IMR-90 (cell line): ENCODE results near the gene PIP5K1C. TPM values are rescaled to one million over a fixed set of nuclear protein-coding genes. Genes with fewer than 3 reads are reported as not detected.

ENCODE experiments used
- ATAC-seq: fragments of 200-7000 bp; cut with Tn5 transposase; 2 replicates; pipeline ENCODE4 v1.9.1; 2020; ENCODE audit warnings: low read depth, mild to moderate bottlenecking, moderate library complexity
- BruUV-seq: library from RNA; stranded (reverse); fragments of 400-500 nt; replicated peaks from 2 replicates; lab custom pipeline; 2021; lab: Mats Ljungman, UMichigan
- CTCF ChIA-PET: fragments of 300-600 bp; formaldehyde crosslinking; extraction: SDS; loops from one replicate; lab custom pipeline; 2021; ENCODE audit warnings: antibody characterized with exemption; lab: Yijun Ruan, JAX
- POLR2A ChIA-PET: fragments of 300-600 bp; sonication (Branson Sonifier 250); formaldehyde crosslinking; loops from one replicate; lab custom pipeline; 2022; ENCODE audit warnings: antibody characterized with exemption; ENCODE audit not compliant: unreplicated experiment; lab: Charles Lee
- DNase-seq: peaks from one replicate; pipeline ENCODE4 v3.0.0; 2013
- H2AFZ ChIP-seq: replicated peaks from 2 replicates; pipeline ENCODE3; 2013; ENCODE audit warnings: low read length, mild to moderate bottlenecking; ENCODE audit not compliant: poor library complexity
- H2AK5ac ChIP-seq: 2 replicates; pipeline ENCODE4 v1.6.1; 2013; ENCODE audit warnings: low read depth, low read length, inconsistent platforms
- H2AK9ac ChIP-seq: replicated peaks from 2 replicates; pipeline ENCODE3; 2013; ENCODE audit warnings: mild to moderate bottlenecking, low read depth, low read length, moderate library complexity; ENCODE audit not compliant: poor library complexity
- H2BK120ac ChIP-seq: 2 replicates; pipeline ENCODE4 v1.6.1; 2013; ENCODE audit warnings: low read depth, low read length, inconsistent platforms
- H2BK15ac ChIP-seq: 3 replicates; pipeline ENCODE4 v1.6.1; 2013; ENCODE audit warnings: low read depth, low read length, inconsistent platforms
- H2BK20ac ChIP-seq: 2 replicates; pipeline ENCODE4 v1.6.1; 2013; ENCODE audit warnings: low read depth, mild to moderate bottlenecking, inconsistent platforms, low read length, moderate library complexity
- H2BK5ac ChIP-seq: 2 replicates; pipeline ENCODE4 v1.6.1; 2013; ENCODE audit warnings: mild to moderate bottlenecking, low read depth, low read length, inconsistent platforms; ENCODE audit not compliant: poor library complexity, severe bottlenecking
- H3K14ac ChIP-seq: replicated peaks from 2 replicates; pipeline ENCODE4 v1.6.1; 2013; ENCODE audit warnings: low read depth, low read length, inconsistent platforms
- H3K18ac ChIP-seq: 2 replicates; pipeline ENCODE4 v1.6.1; 2013; ENCODE audit warnings: low read depth, low read length, control low read depth
- H3K23ac ChIP-seq: 2 replicates; pipeline ENCODE4 v1.6.1; 2013; ENCODE audit warnings: low read depth, low read length, inconsistent platforms
- H3K27ac ChIP-seq: 2 replicates; pipeline ENCODE4 v1.5.1; 2013; ENCODE audit warnings: mild to moderate bottlenecking, control low read depth, low read length; ENCODE audit not compliant: insufficient read depth
- H3K27me3 ChIP-seq: 2 replicates; pipeline ENCODE4 v1.6.1; 2013; ENCODE audit warnings: low read length; ENCODE audit not compliant: control insufficient read depth, insufficient read depth
- H3K36me3 ChIP-seq: 2 replicates; pipeline ENCODE4 v1.6.1; 2013; ENCODE audit warnings: low read length, mixed read lengths; ENCODE audit not compliant: control insufficient read depth, insufficient read depth
- H3K4ac ChIP-seq: 2 replicates; pipeline ENCODE4 v1.6.1; 2013; ENCODE audit warnings: low read depth, low read length, inconsistent platforms
- H3K4me1 ChIP-seq: 2 replicates; pipeline ENCODE4 v1.6.1; 2013; ENCODE audit warnings: low read length, mixed read lengths; ENCODE audit not compliant: control insufficient read depth, insufficient read depth
- H3K4me2 ChIP-seq: 2 replicates; pipeline ENCODE4 v1.6.1; 2013; ENCODE audit warnings: low read depth, mild to moderate bottlenecking, control low read depth, low read length, moderate library complexity
- H3K4me3 ChIP-seq: 2 replicates; pipeline ENCODE4 v1.5.1; 2013; ENCODE audit warnings: low read depth, mild to moderate bottlenecking, control low read depth, low read length, moderate library complexity; ENCODE audit not compliant: insufficient read depth
- H3K56ac ChIP-seq: 2 replicates; pipeline ENCODE4 v1.6.1; 2013; ENCODE audit warnings: low read length, inconsistent platforms; ENCODE audit not compliant: insufficient read depth; ENCODE audit errors: extremely low read depth
- H3K79me1 ChIP-seq, 2 experiments: 2 replicates each; pipeline ENCODE4 v1.6.1; 2013; ENCODE audit warnings: low read length in 2 of 2, inconsistent platforms in 1 of 2, low read depth in 1 of 2
- H3K9ac ChIP-seq: 2 replicates; pipeline ENCODE4 v1.6.1; 2013; ENCODE audit warnings: low read depth, low read length, control low read depth
- H3K9me1 ChIP-seq: 2 replicates; pipeline ENCODE4 v1.6.1; 2013; ENCODE audit warnings: low read length, inconsistent platforms; ENCODE audit not compliant: insufficient read depth
- H3K9me3 ChIP-seq: 2 replicates; pipeline ENCODE4 v1.6.1; 2013; ENCODE audit warnings: low read length; ENCODE audit not compliant: control insufficient read depth, insufficient read depth
- H4K20me1 ChIP-seq: 2 replicates; pipeline ENCODE4 v1.6.1; 2013; ENCODE audit warnings: low read length, inconsistent platforms; ENCODE audit not compliant: insufficient read depth
- H4K5ac ChIP-seq: 2 replicates; pipeline ENCODE4 v1.6.1; 2013; ENCODE audit warnings: mild to moderate bottlenecking, low read depth, low read length, control low read depth
- H4K8ac ChIP-seq, 2 experiments: 2 replicates each; pipeline ENCODE4 v1.6.1; 2013; ENCODE audit warnings: low read depth in 2 of 2, low read length in 2 of 2, control low read depth in 1 of 2, inconsistent platforms in 1 of 2
- H4K91ac ChIP-seq: 2 replicates; pipeline ENCODE4 v1.6.1; 2013; ENCODE audit warnings: low read depth, low read length, inconsistent platforms; ENCODE audit not compliant: insufficient read depth
- CEBPB ChIP-seq: IDR thresholded peaks from 2 replicates; pipeline ENCODE4 v1.6.1; 2012; ENCODE audit warnings: low read depth, low read length, improper control_type of control experiment
- CHD1 ChIP-seq: IDR thresholded peaks from 2 replicates; pipeline ENCODE4 v1.6.1; 2012; ENCODE audit warnings: low read depth, low read length, improper control_type of control experiment
- CTCF ChIP-seq: conservative IDR thresholded peaks from 2 replicates; pipeline ENCODE4 v1.5.1; 2012; ENCODE audit warnings: mild to moderate bottlenecking, low read depth, low read length, improper control_type of control experiment
- ELK1 ChIP-seq: fragments of 150-350 bp; IDR thresholded peaks from 2 replicates; pipeline ENCODE4 v1.6.1; 2016; ENCODE audit warnings: low read depth, mild to moderate bottlenecking, low read length, moderate library complexity, borderline replicate concordance
- FOS ChIP-seq: fragments of 150-350 bp; IDR thresholded peaks from 2 replicates; pipeline ENCODE4 v1.6.1; 2016; ENCODE audit warnings: low read depth, low read length
- MAFK ChIP-seq: IDR thresholded peaks from 2 replicates; pipeline ENCODE4 v1.6.1; 2012; ENCODE audit warnings: low read depth, low read length, improper control_type of control experiment
- MAZ ChIP-seq: IDR thresholded peaks from 2 replicates; pipeline ENCODE4 v1.6.1; 2012; ENCODE audit warnings: low read depth, mild to moderate bottlenecking, low read length, improper control_type of control experiment, moderate library complexity, borderline replicate concordance
- MXI1 ChIP-seq: IDR thresholded peaks from 2 replicates; pipeline ENCODE4 v1.6.1; 2012; ENCODE audit warnings: low read depth, mild to moderate bottlenecking, low read length, moderate library complexity, borderline replicate concordance
- NFE2L2 ChIP-seq: fragments of 150-350 bp; IDR thresholded peaks from 2 replicates; pipeline ENCODE4 v1.6.1; 2016; ENCODE audit warnings: low read depth, mild to moderate bottlenecking, low read length
- POLR2A ChIP-seq: IDR thresholded peaks from 2 replicates; pipeline ENCODE4 v1.6.1; 2012; ENCODE audit warnings: mild to moderate bottlenecking, low read depth, low read length
- RAD21 ChIP-seq: IDR thresholded peaks from 2 replicates; pipeline ENCODE4 v1.6.1; 2012; ENCODE audit warnings: low read length, improper control_type of control experiment
- RCOR1 ChIP-seq: IDR thresholded peaks from 2 replicates; pipeline ENCODE4 v1.6.1; 2012; ENCODE audit warnings: mild to moderate bottlenecking, low read length, improper control_type of control experiment; ENCODE audit not compliant: insufficient replicate concordance
- RFX5 ChIP-seq: IDR thresholded peaks from 2 replicates; pipeline ENCODE4 v1.8.0; 2012; ENCODE audit warnings: low read depth, mild to moderate bottlenecking, low read length, moderate library complexity
- SMC3 ChIP-seq: fragments of 150-350 bp; IDR thresholded peaks from 2 replicates; pipeline ENCODE4 v1.6.1; 2016; ENCODE audit warnings: low read depth, mild to moderate bottlenecking, antibody characterized with exemption, low read length, moderate library complexity
- USF2 ChIP-seq: fragments of 150-350 bp; IDR thresholded peaks from 2 replicates; pipeline ENCODE4 v1.6.1; 2017; ENCODE audit warnings: mild to moderate bottlenecking, antibody characterized with exemption, low read length, low read depth
- WGBS, 2 experiments: methylation state at CpG; one replicate each; pipeline versions ENCODE4 v1.1.5 to v1.1.7; 2013; ENCODE audit warnings: missing lambda C conversion rate in 2 of 2; ENCODE audit not compliant: insufficient read length in 1 of 2; ENCODE audit errors: extremely low coverage in 2 of 2; 5-methylcytosine and 5-hydroxymethylcytosine counted together
- dilution Hi-C: fragments of 300-500 bp; cut with HindIII; formaldehyde crosslinking; loops from one replicate; pipeline ENCODE4 v1.14.3; 2018; ENCODE audit warnings: low sequenced_read_pairs; ENCODE audit not compliant: unreplicated experiment
- in situ Hi-C: fragments of 300-500 bp; cut with MboI; formaldehyde crosslinking; loops from 3 replicates; pipeline ENCODE4 v1.14.3; 2019; ENCODE audit warnings: low sequenced_read_pairs, inconsistent platforms, mixed read lengths
- intact Hi-C: fragments of 100-400 bp; cut with micrococcal nuclease; formaldehyde crosslinking; loops from 2 replicates; pipeline ENCODE4 v1.10.0; 2022
- polyA plus RNA-seq, 3 experiments: library from polyadenylated mRNA; depleted of rRNA; stranded (reverse); fragments of >200 nt; gene quantifications; 2 replicates each; pipeline ENCODE4 v1.2.3, GENCODE V29; 2012; ENCODE audit warnings: low replicate concordance in 1 of 3
- total RNA-seq: library from RNA; depleted of rRNA; stranded (reverse); fragments of >200 nt; gene quantifications from 2 replicates; pipeline ENCODE4 v1.2.3, GENCODE V29; 2012

Gene PIP5K1C
- total and polyA plus RNA-seq, 2 of the 4 experiments (the other 2 are of a cell fraction) = 13.6 to 23.3 TPM

- H3K4ac ChIP-seq = no peak overlapping the region
- BruUV-seq = no TSS peak
- no peak overlapping the region for H3K23ac ChIP-seq
- H2BK120ac ChIP-seq = no peak overlapping the region
- H3K4me2 ChIP-seq = no peak overlapping the region
- no peak overlapping the region for H2BK15ac ChIP-seq
- intact Hi-C loops = no loop called here
- H2BK5ac ChIP-seq = no peak overlapping the region
- 91% methylated on average over 36 of the region's 42 CpGs; no CpG with 5 or more reads in 1 of the 2 experiments for WGBS, 2 experiments
- H4K91ac ChIP-seq = no peak overlapping the region
- peaks cover 10 to 76% of the 10 kb centered on the region in 2 experiments for H3K79me1 ChIP-seq
- no peak overlapping the region for H4K5ac ChIP-seq
- no peak overlapping the region for H3K27ac ChIP-seq
- no peak overlapping the region for H4K8ac ChIP-seq
- DNase-seq = no peak
- POLR2A ChIA-PET = no interaction called here
- H3K36me3 ChIP-seq = peaks cover 11% of the 10 kb centered on the region
- H3K18ac ChIP-seq = no peak overlapping the region
- no peak overlapping the region for H3K9ac ChIP-seq
- no peak overlapping the region for H2BK20ac ChIP-seq
- CTCF ChIA-PET = no interaction called here
- H4K20me1 ChIP-seq = peaks cover 94% of the 10 kb centered on the region
- H3K4me1 ChIP-seq = peaks cover 6% of the 10 kb centered on the region; the same call in 1 of the 2 replicates
- no peaks in the 10 kb centered on the region for H3K9me3 ChIP-seq
- no peak overlapping the region for H3K14ac ChIP-seq
- no peak overlapping the region for H3K4me3 ChIP-seq
- in situ Hi-C loops = no loop called here
- H2AK9ac ChIP-seq = no peak overlapping the region
- peaks cover 11% of the 10 kb centered on the region; the same call in 1 of the 2 replicates for H3K9me1 ChIP-seq
- no peaks in the 10 kb centered on the region for H3K27me3 ChIP-seq
- H2AFZ ChIP-seq = no peak overlapping the region
- no peak overlapping the region for H3K56ac ChIP-seq
- ATAC-seq = no peak
- dilution Hi-C loops = no loop called here
- no peak overlapping the region for H2AK5ac ChIP-seq
- TF ChIP-seq POLR2A (no peak), CHD1 (no peak), ELK1 (no peak), RCOR1 (no peak), SMC3 (no peak), MAFK (no peak), MXI1 (no peak), CTCF (no peak), RAD21 (no peak), NFE2L2 (no peak), MAZ (no peak), RFX5 (no peak), FOS (no peak), USF2 (no peak), CEBPB (no peak)
Measured at GRCh38 chr19:3694361-3695123, 5.7 kb downstream of the PIP5K1C start.
